Uterus (tissue), 4 donors: ENCODE results near the gene TARDBP. TPM values are rescaled to one million over a fixed set of nuclear protein-coding genes. Genes with fewer than 3 reads are reported as not detected.

Source experiments
- DNase-seq, 2 donors: peaks; one replicate each; pipeline ENCODE4 v3.0.0-alpha.2; 2019 to 2020
- H3K27ac ChIP-seq, 2 donors: fragments of 200-600 bp; sonication (generic); 1 replicate in 1 of 2; 2 replicates in 1 of 2; pipeline ENCODE4 v1.5.1; 2016 to 2018
- H3K27me3 ChIP-seq, 2 donors: fragments of 200-600 bp; sonication (generic); one replicate each; pipeline ENCODE4 v1.5.1; 2018 to 2019; ENCODE audit warnings: control low read depth in 1 of 2
- H3K36me3 ChIP-seq, 2 donors: fragments of 200-600 bp; sonication (generic); one replicate each; pipeline ENCODE4 v1.5.1; 2019; ENCODE audit warnings: control low read depth in 1 of 2
- H3K4me1 ChIP-seq, 2 donors: fragments of 200-600 bp; sonication (generic); one replicate each; pipeline ENCODE4 v1.5.1; 2018 to 2019; ENCODE audit warnings: control low read depth in 1 of 2
- H3K4me3 ChIP-seq, 2 donors: fragments of 200-600 bp; sonication (generic); 1 replicate in 1 of 2; 2 replicates in 1 of 2; pipeline ENCODE4 v1.5.1; 2018 to 2019; ENCODE audit warnings: mild to moderate bottlenecking in 1 of 2
- H3K9me3 ChIP-seq, 2 donors: fragments of 200-600 bp; sonication (generic); one replicate each; pipeline ENCODE4 v1.5.1; 2019; ENCODE audit warnings: control low read depth in 1 of 2
- CTCF ChIP-seq, 4 experiments: fragments of 200-600 bp in 2 of 4; fragments of 450-650 bp in 2 of 4; sonication (generic) in 2 of 4; IDR thresholded peaks; one replicate each; pipeline ENCODE4 v1.5.1; 2016 to 2019; ENCODE audit warnings: antibody characterized with exemption in 4 of 4, mild to moderate bottlenecking in 2 of 4, moderate library complexity in 1 of 4
- POLR2A ChIP-seq, 2 donors: fragments of 450-650 bp; IDR thresholded peaks; one replicate each; pipeline ENCODE4 v1.6.1; 2016; ENCODE audit warnings: antibody characterized with exemption in 2 of 2, mild to moderate bottlenecking in 1 of 2, moderate library complexity in 1 of 2
- intact Hi-C: fragments of 100-400 bp; cut with DNase I; formaldehyde crosslinking; loops from one replicate; pipeline ENCODE4 v1.15.1; 2023; ENCODE audit warnings: low total_unique reads
- total RNA-seq, 4 donors: library from RNA; depleted of rRNA in 3 of 4; stranded (reverse); fragments of >200 nt in 3 of 4; gene quantifications; one replicate each; pipeline versions ENCODE4 v1.1.0 to v1.2.4, GENCODE V29; 2014 to 2023
- donor health status: DM: yes; HTN: yes; CAD: no.

TARDBP gene
- total RNA-seq, 4 donors from 2014 or later = 176 to 617 (median 207) TPM

GRCh38 chr1:11026052-11026451 is 13.6 kb downstream of the TARDBP start:
- H3K4me1 ChIP-seq = no peaks in the 10 kb centered on the region
- no peaks in the 10 kb centered on the region for H3K36me3 ChIP-seq
- no peak overlapping the region for H3K27ac ChIP-seq
- DNase-seq = no peak
- no peak overlapping the region for H3K4me3 ChIP-seq
- TF ChIP-seq CTCF (IDR thresholded peaks at IDR 0.05) (no peak), POLR2A (IDR thresholded peaks at IDR 0.05) (no peak)
- intact Hi-C loops = no loop called here
- H3K9me3 ChIP-seq = no peaks in the 10 kb centered on the region
- no peaks in the 10 kb centered on the region for H3K27me3 ChIP-seq

- intact Hi-C loops = no loop called here
- no peak for DNase-seq
- TF ChIP-seq CTCF (IDR thresholded peaks at IDR 0.05) = no peak
- TF ChIP-seq POLR2A (IDR thresholded peaks at IDR 0.05) = no peak
- Histone ChIP-seq H3K27ac (no peak overlapping the region), H3K9me3 (no peaks in the 10 kb centered on the region), H3K4me1 (no peaks in the 10 kb centered on the region), H3K27me3 (no peaks in the 10 kb centered on the region), H3K4me3 (no peak overlapping the region), H3K36me3 (no peaks in the 10 kb centered on the region)
These were observed 14.4 kb downstream of the TARDBP start for GRCh38 chr1:11026903-11027302.

- TF ChIP-seq POLR2A (IDR thresholded peaks at IDR 0.05) (no peak), CTCF (IDR thresholded peaks at IDR 0.05) (no peak)
- intact Hi-C loops = no loop called here
- DNase-seq = no peak
- H3K27ac ChIP-seq = no peak overlapping the region
- H3K36me3 ChIP-seq = no peaks in the 10 kb centered on the region
- no peaks in the 10 kb centered on the region for H3K4me1 ChIP-seq
- no peak overlapping the region for H3K4me3 ChIP-seq
- no peaks in the 10 kb centered on the region for H3K27me3 ChIP-seq
- no peaks in the 10 kb centered on the region for H3K9me3 ChIP-seq
These were observed 14.9 kb downstream of the TARDBP start for GRCh38 chr1:11027316-11027715.

GRCh38 chr1:11028018-11028417 is 15.6 kb downstream of the TARDBP start:
- intact Hi-C loops = no loop called here
- Histone ChIP-seq H3K9me3 (no peaks in the 10 kb centered on the region), H3K36me3 (no peaks in the 10 kb centered on the region), H3K27ac (no peak overlapping the region), H3K4me3 (no peak overlapping the region), H3K27me3 (no peaks in the 10 kb centered on the region), H3K4me1 (no peaks in the 10 kb centered on the region)
- TF ChIP-seq CTCF (IDR thresholded peaks at IDR 0.05) (no peak), POLR2A (IDR thresholded peaks at IDR 0.05) (no peak)
- no peak for DNase-seq

- TF ChIP-seq POLR2A (IDR thresholded peaks at IDR 0.05) = no peak
- TF ChIP-seq CTCF (IDR thresholded peaks at IDR 0.05) = no peak
- no peaks in the 10 kb centered on the region for H3K9me3 ChIP-seq
- intact Hi-C loops = no loop called here
These were observed 18.4 kb downstream of the TARDBP start for GRCh38 chr1:11030865-11031264.

More at GRCh38 chr1:11030865-11031264, 18.4 kb downstream of the TARDBP start:
- H3K27ac ChIP-seq = no peak overlapping the region
- no peaks in the 10 kb centered on the region for H3K4me1 ChIP-seq
- DNase-seq = no peak
- H3K4me3 ChIP-seq = no peak overlapping the region
- no peaks in the 10 kb centered on the region for H3K36me3 ChIP-seq
- H3K27me3 ChIP-seq = no peaks in the 10 kb centered on the region
